Gastrocnemius medialis (tissue), 4 donors: ENCODE data around the gene WWOX.

Experiments used
- POLR2A ChIP-seq, 2 donors: fragments of 450-650 bp; IDR thresholded peaks; one replicate each; pipeline ENCODE4 v1.6.1; 2017; ENCODE audit warnings: antibody characterized with exemption in 2 of 2, mild to moderate bottlenecking in 2 of 2, moderate library complexity in 2 of 2
- TF ChIP-seq, protein P1 (sequence below), 5 experiments: fragments of 450-650 bp in 3 of 5; fragments of 200-600 bp in 2 of 5; sonication (generic) in 2 of 5; IDR thresholded peaks in 4 of 5; conservative IDR thresholded peaks in 1 of 5; 1 replicate in 4 of 5; 2 replicates in 1 of 5; pipeline ENCODE4 v1.5.1; 2016 to 2019; ENCODE audit warnings: antibody characterized with exemption in 5 of 5, mild to moderate bottlenecking in 3 of 5, moderate library complexity in 3 of 5

DNA sequence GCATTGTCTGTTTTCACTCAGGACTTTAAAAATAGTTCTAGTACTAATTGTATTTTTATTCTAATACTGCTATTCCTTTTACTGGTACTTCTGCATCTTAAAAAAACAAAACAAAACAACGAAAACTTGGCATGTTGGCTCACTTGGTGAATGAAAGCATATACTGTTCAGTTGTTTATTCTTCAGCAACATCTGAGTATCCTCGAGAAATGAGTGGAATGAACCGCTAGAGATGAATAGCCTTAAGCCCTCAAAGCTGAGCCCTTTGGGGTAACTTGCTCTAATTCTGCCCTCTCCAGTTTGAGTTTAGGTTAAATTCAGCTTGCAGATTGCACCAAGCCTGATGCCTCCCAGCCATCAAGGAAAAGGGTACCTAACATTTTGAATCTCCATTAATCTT is 126.5 kb downstream of the WWOX start:
- TF ChIP-seq, protein P1, sequence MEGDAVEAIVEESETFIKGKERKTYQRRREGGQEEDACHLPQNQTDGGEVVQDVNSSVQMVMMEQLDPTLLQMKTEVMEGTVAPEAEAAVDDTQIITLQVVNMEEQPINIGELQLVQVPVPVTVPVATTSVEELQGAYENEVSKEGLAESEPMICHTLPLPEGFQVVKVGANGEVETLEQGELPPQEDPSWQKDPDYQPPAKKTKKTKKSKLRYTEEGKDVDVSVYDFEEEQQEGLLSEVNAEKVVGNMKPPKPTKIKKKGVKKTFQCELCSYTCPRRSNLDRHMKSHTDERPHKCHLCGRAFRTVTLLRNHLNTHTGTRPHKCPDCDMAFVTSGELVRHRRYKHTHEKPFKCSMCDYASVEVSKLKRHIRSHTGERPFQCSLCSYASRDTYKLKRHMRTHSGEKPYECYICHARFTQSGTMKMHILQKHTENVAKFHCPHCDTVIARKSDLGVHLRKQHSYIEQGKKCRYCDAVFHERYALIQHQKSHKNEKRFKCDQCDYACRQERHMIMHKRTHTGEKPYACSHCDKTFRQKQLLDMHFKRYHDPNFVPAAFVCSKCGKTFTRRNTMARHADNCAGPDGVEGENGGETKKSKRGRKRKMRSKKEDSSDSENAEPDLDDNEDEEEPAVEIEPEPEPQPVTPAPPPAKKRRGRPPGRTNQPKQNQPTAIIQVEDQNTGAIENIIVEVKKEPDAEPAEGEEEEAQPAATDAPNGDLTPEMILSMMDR (IDR thresholded peaks at IDR 0.05 in 4 of 5, conservative IDR thresholded peaks at IDR 0.05 in 1 of 5) = no peak
- no peak for TF ChIP-seq POLR2A (IDR thresholded peaks at IDR 0.05)
